ENCODE results near the gene CELF3.

CELF3 gene

DNA sequence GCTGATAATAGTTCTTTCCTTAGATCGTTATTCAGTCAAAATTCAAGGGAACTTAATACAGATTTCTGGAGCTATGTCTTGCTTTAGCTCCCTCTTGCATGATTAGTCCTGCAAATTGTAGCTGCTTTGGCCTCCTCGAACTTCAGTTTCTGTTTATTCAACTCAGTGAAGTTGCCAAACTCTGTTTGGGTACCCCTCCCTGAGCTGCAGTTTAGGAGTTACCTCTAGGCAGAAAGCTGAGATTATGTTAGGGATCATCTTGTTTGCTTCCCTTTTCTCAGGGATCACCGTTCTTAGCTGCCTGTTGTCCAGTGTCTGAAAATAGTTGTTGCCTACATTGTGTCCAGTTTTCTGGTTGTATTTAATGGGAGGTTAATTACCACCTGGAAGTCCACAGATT lies 61.2 kb downstream of the CELF3 start:
- no peak overlapping the region for H3K27ac Mint-ChIP-seq
- H3K36me3 Mint-ChIP-seq (ENCODE audit: low read depth): peaks cover 15% of the 10 kb centered on the region
- DNase-seq (ENCODE audit: low spot score): no peak
- H3K9me3 Mint-ChIP-seq: no peaks in the 10 kb centered on the region
- peaks cover 11% of the 10 kb centered on the region for H3K4me1 Mint-ChIP-seq (ENCODE audit: low read depth)
- H3K4me3 Mint-ChIP-seq: no peak overlapping the region
- no peaks in the 10 kb centered on the region for H3K27me3 Mint-ChIP-seq (ENCODE audit: low read depth)

DNA sequence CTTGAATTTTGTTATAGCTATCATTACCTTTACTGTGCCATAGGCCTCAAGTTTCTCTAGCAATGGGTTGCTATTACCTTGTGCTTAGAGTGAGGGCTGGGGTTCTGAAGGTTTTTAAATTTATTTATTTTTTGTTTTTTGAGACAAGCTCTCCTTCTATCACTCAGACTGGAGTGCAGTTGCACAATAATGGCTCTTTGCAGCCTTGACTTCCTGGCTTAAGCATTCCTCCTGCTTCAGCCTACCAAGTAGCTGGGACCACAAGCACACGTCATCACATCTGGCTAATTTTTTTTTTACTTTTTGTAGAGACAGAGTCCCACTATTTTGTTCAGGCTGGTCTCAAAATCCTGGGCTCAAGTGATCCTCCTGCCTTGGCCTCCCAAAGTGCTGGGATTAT lies 63.2 kb downstream of the CELF3 start:
- H3K27ac Mint-ChIP-seq: no peak overlapping the region
- H3K4me1 Mint-ChIP-seq (ENCODE audit: low read depth): peaks cover 11% of the 10 kb centered on the region
- peaks cover 17% of the 10 kb centered on the region for H3K36me3 Mint-ChIP-seq (ENCODE audit: low read depth)
- H3K4me3 Mint-ChIP-seq: no peak overlapping the region
- DNase-seq (ENCODE audit: low spot score): no peak
- H3K9me3 Mint-ChIP-seq: no peaks in the 10 kb centered on the region
- no peaks in the 10 kb centered on the region for H3K27me3 Mint-ChIP-seq (ENCODE audit: low read depth)

All from T-helper 2 cell treated with Interferon-gamma antibody and Interleukin-4, amounts not matched to agents 5 μg/mL and 100 μg/mL, for 36 hours (primary cell).